ENCODE data around the gene ENTREP3.
"Not testable (repeated sequence)": the region's sequence is repeated elsewhere in the genome, so short reads cannot be mapped to it uniquely, and the experiment has no call there.

ENTREP3 gene, protein sequence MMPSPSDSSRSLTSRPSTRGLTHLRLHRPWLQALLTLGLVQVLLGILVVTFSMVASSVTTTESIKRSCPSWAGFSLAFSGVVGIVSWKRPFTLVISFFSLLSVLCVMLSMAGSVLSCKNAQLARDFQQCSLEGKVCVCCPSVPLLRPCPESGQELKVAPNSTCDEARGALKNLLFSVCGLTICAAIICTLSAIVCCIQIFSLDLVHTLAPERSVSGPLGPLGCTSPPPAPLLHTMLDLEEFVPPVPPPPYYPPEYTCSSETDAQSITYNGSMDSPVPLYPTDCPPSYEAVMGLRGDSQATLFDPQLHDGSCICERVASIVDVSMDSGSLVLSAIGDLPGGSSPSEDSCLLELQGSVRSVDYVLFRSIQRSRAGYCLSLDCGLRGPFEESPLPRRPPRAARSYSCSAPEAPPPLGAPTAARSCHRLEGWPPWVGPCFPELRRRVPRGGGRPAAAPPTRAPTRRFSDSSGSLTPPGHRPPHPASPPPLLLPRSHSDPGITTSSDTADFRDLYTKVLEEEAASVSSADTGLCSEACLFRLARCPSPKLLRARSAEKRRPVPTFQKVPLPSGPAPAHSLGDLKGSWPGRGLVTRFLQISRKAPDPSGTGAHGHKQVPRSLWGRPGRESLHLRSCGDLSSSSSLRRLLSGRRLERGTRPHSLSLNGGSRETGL

DNA sequence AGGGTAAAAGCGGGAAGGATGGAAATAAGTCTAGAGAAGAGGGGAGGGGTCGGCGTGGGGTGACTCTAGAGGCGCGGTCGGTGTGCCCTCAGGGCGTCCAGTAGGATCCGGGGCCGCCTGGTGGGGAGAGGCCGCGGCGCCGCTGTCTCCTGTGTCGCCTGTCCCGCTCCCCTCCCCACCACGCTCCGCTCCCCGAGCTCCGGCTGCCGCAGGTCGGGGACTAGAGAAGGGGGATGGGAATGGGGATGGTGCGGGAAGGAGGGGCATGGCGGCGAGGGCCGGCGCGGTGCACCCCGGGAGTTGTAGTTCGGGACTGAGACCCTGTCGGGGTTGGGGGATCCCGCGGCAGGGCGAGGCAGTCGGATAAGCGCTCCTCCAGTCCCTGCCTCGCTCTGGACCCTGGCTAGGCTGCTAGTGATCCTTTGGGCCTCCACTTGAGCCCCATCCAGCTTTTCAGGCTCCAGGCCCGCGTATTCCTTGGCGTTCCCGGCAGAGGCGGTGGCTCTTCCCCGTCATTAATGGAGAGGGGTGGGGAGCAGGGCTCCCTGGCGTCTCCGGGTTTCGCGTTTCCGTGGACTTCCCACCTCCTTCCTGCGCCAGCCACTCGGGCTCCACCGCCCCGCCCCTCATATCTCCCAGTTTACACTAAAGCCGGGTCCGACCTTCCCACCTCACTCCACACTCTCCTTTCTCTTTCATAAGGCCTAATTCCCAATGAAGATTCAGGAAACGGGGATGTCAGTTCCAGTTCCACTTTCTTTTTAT lies at the start of gene ENTREP3:
Gene ENTREP3 (minus strand): TSS at position 241 of the 765 bp plus-strand sequence. CDS start 606 bp downstream, outside the sequence.
- DNase-seq = peak; percentile 76

DNA sequence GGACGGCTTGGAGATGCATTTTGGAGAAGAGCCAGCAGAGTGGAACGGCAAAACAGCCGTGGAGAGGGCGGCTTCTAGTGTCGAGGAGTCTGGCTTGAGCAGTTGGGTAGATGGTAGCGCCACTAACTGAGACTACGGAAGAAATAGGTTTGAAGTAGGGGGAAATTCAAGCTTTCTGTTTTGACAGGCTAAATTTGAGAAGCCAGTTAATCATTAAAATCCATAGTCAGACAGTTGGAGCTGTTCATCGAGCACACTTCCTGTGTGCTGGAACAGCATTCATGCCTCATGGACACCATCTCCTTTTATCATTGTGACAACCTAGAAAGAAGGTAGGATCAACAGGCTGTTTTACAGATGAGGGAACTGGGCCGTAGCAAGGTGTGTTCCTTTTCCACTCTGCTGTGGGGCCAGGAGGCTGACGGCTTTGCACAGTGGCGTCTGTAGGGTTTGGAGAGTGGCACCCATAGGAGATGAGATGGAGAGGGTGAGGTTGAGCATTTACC lies 49.3 kb upstream of the ENTREP3 start:
- no peak for DNase-seq

DNA sequence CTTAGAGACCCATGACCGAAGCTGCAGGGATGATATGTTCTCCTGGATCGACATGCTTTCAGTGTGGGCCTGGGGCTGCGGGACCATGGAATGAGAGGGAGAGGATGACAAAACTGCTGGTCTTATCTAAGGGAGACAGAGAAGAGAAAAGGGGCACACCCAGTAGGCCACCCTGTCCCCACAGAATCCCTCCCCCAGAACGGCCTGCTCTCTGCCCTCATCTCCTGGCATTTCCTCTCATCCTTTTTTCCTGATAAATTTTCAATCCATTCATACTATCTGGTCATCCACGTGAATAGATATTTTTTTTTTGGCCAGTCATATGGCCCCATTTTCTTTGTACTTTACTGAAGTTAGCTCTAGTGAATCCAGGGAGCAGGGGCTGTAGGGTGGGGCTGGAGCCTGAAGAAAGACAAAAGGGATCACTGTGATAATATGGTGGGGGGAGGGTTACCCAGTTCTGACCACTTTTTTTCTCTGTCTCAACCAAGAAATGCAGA lies 46.1 kb upstream of the ENTREP3 start, which contains the start of gene PKLR:
Gene PKLR (minus strand): TSS at position 97 of the 500 bp plus-strand sequence. CDS start 43 bp downstream, at position 54.
- no peak for DNase-seq

DNA sequence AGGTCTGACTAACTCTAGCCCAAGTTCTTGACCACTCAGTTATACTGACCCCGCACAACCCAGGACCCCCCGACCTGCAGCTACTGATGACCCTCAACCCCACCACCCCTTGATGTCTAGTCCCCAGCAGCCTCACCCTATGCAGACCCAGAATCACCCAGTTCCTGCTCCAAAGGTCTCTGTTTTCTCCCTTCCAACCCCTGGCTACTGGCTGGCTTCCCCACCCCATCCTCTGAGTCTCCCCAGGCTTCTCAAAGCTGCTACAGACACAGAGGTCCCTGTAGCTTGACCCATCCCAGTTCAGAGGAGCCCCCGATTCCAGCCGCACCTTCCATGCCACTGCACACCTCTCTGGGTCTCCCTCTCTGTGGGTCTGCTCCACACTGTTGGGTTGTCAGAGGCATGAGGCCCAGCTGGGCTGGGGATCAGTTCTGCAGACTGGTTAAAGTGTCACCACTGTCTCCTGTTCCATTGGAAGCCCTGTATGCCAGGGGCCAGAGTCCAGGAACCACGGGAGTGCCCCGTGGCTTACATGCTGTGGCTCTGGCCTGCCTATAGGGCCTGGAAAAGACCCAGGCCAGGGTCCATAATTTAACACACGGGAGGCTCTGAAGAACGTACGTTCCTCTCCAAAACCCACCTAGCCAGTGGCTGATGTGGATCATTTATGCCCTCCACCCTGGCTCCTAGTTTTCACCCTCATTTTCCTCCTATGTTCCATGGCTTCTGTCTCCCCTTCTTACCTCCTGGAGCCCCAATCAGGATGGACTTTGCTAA lies 45.5 kb upstream of the ENTREP3 start:
- no peak for DNase-seq

DNA sequence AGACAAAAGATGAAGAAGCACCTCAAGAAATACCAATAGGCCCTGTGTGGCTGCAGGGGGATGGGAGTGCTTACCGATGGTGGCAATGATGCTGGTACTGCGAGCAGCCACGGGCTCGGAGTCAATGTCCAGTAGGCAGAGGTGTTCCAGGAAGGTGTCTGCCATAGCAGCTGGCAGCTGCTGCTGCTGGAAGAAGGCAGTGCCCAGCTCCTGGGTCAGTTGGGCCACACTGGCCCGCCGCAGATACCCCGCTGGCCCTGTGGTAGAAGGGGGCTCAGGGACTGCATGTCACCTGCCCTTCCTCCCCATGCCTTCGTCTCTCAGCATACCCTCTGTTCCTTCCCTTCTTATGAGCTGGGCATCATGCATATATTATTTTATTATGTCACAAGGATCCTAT lies 44.7 kb upstream of the ENTREP3 start:
- DNase-seq = no peak

DNA sequence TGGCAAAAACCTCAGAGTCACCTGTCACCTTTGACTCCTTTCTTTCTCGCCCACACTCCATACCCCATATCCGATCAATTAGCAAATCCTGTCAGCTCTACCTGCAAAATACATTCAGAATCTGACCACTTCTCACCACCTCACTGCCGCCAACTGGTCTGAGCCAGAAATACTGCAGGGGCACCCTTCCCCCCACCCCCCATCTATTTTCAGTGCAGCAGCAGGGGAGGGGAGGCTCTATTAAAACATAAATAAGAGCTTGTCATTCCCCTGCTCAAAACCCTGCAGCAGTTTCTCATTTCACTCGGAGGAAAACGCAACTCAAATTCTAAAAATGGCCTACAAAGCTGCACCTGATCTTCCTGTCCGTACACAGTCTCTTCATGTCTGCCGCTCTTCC lies 42.1 kb upstream of the ENTREP3 start:
- DNase-seq = no peak

DNA sequence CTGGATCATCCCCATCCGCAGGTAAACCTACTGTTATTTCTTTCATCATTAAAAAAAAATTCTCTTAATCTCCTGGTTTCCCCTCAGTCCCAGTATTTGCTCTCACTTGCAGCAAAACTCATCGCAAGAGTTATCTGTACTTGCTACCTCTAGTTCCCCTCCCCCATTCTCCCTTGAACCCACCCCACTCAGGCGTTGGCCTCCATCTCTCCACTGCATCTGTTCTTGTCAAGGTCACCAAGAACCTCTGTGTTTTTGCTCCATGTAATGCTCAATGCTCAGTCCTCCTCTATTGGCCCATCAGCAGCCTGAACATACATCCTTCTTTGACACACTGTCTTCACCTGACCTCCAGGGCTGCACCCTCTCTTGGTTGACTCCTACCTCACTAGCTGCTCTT lies 41.4 kb upstream of the ENTREP3 start:
- DNase-seq = no peak

DNA sequence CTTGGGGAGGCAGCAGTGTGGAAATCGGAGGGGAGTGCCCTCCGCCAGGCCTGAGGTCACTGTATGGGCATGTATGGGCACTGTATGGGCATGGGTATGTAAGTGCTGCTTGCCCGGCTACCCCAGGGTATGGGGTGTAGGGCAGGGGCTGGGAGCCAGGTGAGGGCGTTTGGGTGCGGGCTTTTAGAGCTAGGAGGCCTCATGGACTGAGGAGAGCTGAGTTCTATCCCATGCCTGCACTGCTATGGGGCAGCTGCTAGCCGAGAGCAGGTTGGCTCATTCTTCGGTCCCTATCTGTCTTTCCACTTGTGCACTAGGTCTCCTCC lies 40.6 kb upstream of the ENTREP3 start:
- DNase-seq = no peak

DNA sequence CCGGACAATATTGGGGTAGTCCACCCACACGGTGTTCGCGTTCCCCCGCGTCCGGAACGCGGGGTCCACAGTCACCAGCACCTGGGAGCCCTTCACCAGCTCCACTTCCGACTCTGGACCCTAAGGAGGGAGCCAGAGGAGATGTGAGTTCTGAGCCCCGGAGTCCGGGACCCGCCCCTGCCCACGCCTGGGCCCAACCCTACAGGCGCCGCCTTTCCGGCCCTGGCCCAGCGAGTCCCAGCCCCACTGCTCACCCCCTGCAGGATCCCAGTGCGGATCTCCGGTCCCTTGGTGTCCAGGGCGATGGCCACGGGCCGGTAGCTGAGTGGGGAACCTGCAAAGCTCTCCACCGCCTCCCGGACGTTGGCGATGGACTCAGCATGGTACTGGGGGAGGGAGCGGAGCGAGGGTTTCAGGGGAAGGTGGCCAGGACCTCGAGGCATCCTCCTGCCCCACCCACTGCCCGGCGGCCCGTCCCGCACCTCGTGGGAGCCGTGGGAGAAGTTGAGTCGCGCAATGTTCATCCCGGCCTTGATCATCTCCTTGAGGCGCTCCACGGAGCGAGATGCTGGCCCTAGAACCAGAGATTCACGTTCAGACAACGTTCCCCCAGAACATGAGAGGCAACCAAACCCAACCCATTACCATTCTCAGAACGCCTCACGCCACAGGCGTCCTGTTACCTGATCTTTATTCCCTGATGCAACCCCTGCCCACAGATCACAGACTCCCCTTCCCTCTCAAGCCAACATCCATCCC lies 40.1 kb upstream of the ENTREP3 start:
- no peak for DNase-seq

DNA sequence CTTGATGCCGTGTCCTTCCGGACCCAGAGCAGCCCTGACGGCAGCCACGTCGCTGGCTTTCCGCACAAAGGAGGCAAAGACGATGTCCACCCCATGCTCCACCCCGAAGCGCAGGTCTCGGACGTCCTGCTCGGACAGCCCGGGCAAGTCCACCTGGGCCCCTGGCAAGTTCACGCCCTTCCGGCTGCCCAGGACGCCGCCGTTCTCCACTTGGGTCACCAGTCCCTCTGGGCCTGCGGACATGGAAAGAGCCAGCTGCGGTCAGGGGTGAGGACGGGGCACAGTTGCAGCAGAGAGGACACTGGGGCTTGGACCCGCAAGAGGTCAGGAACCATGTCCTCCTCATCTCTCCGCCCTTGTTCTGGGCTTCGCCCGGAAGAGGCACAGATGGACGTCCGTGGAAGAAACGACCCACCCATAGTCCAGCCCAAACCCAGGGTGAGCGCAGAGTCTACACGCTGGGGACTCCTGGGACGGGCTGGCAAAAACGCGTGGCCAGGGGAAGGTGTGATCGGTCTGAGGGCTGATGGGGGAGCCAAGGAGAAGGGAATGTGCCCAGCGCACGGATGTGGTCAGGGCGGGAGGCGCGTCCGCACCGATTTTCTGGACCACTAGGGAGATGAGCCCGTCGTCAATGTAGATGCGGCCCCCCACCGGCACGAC lies 39.4 kb upstream of the ENTREP3 start:
- no peak for DNase-seq

DNA sequence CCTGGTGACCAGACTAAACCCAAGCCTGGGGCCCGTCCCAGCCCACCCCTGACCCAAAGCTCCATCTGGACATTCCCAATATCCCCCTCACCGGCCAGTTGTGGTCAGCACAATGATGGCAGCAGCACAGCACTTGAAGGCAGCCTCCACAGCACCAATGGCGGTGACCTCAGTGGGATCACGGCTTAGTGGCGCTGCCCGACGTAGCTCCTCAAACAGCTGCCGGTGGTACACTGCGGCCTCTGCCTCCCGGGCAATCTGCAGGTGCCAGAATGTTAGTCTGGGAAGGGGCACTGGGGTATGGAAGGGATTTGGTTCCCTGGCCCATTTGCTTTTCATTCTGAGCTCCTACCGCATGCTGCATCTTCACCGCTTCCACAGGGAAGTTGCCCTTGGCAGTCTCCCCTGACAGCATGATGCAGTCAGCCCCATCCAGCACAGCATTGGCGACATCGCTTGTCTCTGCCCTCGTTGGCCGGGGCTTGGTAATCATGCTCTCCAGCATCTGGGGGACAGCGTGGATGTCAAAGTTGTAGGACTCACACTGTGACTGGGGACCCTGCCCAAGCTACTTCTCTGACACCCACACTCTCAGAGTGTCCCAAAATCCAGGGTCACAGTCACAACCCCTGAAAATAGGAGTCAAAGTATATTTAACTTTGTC lies 37.9 kb upstream of the ENTREP3 start:
- DNase-seq = no peak

DNA sequence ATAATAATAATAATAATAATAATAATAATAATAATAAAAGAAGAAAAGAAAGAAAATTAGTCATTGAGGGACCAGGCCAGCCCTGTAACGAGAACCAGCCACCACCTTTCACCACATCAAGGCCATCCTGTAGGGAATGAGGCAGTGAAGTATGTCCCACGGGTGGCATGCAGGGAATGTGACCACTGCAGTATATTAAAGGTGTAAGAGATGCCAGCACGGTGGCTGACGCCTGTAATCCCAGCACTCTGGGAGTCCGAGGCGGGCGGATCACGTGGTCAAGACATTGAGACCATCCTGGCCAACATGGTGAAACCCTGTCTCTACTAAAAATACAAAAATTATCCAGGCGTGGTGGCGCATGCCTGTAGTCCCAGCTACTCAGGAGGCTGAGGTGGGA lies 35.7 kb upstream of the ENTREP3 start:
- DNase-seq = not testable (repeated sequence)

DNA sequence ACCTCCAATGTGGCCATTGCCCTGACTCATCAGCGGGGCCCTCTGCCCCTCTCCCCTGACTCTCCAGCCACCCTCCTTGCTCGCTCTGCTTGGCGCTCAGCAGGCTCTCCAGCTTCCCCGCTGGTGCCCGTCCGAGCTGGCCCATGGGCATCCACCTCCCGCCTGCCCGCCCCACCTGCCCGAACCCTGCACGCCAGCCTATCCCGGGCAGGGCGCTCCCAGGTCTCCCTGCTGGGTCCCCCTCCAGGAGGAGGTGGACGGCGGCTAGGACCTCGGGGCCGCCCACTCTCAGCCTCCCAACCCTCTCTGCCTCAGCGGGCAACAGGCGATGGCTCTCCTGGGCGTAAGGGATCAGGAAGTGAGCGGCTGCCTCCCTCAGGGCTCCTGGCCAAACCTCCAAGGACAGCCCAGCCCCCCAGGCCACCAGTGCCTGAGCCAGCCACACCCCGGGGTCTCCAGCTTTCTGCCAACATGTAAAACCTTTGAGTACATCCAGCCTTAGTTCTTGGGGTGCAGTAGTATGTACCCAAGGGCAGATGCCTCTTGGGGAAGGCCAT lies 32.8 kb upstream of the ENTREP3 start:
- no peak for DNase-seq

DNA sequence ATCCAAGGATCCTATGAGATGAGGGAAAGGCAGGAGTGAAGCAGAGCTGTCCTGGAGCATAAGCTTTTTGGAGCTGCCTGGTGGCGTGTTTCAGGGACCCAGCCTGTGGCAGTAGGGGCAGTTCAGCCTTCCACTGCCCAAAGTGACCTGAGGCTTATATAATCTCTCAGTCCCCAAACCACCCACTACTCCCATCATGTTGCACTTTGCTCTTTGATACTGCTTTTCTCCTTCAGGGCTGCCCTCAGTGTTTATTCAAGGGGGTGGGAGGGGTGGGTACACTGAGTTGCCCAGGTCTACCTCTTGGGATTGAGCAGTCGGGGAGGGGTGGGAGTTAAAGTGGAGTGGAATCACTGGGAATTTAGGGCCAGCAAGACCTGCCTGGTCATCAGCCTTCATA lies 31.3 kb upstream of the ENTREP3 start:
- DNase-seq = no peak

DNA sequence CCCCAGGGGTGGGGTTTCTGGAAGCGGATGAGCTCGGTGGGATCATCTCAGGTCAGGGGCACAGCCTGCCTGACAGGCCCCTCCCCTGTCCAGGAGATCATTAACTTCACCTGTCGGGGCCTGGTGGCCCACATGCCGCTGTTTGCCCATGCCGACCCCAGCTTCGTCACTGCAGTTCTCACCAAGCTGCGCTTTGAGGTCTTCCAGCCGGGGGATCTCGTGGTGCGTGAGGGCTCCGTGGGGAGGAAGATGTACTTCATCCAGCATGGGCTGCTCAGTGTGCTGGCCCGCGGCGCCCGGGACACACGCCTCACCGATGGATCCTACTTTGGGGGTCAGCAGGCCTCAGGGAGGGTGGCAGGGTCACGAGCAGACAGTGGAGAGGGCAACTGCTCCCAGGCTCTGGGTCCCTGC lies 30.4 kb upstream of the ENTREP3 start:
- DNase-seq = no peak

DNA sequence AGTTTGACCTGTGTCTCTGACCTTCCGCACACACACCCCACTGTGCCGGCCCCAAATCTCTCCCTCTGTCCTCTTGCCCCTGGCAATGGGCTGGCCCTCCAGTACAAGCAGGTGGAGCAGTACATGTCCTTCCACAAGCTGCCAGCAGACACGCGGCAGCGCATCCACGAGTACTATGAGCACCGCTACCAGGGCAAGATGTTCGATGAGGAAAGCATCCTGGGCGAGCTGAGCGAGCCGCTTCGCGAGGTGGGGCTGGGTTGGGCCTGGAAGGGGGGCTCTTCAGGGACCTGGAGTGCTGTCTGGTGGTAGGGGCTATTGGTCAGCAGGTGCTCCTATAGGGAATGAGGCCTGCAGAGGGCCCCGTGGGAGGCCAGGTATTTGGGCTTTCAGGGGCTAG lies 29.8 kb upstream of the ENTREP3 start:
- DNase-seq = no peak

DNA sequence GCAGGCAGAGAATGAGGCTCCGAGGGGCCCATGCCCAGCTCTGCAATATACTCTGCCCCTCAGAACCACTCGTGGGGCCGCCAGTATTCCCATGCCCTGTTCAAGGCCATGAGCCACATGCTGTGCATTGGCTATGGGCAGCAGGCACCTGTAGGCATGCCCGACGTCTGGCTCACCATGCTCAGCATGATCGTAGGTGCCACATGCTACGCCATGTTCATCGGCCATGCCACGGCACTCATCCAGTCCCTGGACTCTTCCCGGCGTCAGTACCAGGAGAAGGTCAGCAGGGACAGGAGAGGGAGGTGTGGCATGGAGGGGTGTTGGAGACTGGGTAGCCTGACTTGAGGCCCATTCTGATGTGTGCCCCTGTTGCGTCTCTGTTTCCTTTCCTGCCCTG lies 29.2 kb upstream of the ENTREP3 start:
- no peak for DNase-seq

DNA sequence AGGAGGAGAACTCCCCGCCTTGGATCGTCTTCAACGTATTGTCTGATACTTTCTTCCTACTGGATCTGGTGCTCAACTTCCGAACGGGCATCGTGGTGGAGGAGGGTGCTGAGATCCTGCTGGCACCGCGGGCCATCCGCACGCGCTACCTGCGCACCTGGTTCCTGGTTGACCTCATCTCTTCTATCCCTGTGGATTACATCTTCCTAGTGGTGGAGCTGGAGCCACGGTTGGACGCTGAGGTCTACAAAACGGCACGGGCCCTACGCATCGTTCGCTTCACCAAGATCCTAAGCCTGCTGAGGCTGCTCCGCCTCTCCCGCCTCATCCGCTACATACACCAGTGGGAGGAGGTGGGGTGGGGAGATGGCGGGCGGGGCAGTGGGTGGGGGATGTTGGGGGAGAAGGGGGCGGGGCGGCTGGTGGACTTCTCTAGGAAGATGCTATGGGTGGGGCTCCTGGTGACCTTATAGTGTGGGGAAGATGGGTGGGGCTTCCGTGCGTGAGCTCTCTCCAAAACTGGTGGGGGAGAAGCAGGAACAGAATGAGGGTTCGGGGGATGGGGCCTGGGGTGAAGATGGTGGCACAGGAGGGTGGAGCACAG lies 27.3 kb upstream of the ENTREP3 start:
- DNase-seq = no peak

DNA sequence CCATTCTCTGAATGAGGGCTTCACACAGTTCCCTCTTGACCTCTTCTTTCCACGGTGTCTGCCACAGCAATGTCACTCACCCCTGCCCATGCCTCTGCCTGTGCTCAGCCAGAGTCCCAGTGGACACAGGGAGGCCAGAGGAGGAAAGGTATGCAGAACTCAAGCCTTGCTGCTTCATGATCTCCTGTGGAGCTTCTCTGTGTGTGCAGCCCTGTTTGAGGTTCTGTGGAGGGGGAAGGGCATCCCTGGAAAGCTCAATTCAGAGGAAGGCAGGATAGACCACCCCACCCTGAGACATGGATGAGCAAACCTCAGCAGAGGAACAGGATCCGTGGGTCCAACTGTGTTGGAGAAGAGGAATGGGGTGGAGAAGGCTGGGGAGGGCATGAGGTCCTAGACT lies 24.0 kb upstream of the ENTREP3 start:
- no peak for DNase-seq

DNA sequence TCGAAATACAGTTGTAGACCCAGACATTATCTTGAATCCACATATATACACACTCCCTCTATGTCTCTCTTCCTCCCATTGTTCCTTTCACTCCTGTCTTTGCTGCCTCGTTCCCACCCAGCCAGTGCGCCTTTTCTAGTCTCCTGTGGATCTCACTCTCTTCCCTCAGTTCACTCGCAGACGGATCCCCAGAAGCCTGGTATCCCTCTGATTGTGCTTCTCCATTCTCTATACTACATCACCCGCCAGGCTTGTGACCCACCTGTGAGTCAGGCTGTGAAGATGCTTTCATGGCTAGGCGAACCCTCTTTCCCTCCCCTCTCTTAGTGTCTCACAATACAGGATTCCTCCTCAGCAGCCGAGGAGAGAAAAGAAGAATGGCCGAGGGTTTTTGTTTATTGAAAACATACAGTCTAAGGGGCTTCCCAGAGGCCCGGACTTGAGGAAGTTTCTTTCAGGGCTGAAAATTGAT lies 23.4 kb upstream of the ENTREP3 start:
- no peak for DNase-seq

Data from fibroblast of upper back skin (primary cell).